HG03135 (cell line): ENCODE measurements around the gene GMPR2.

Experiments
- ATAC-seq: cut with Tn5 transposase; IDR thresholded peaks from one replicate; pipeline ENCODE4 v1.9.1; 2021; ENCODE audit warnings: mild to moderate bottlenecking, moderate library complexity; ENCODE audit not compliant: unreplicated experiment

Gene GMPR2

GRCh38 chr14:24263848-24264247, 31.1 kb downstream of the GMPR2 start:
- ATAC-seq = no peak

- ATAC-seq = no peak
These were observed 31.6 kb downstream of the GMPR2 start for GRCh38 chr14:24264298-24264697.

GRCh38 chr14:24266344-24267244, 33.9 kb downstream of the GMPR2 start:
- no peak for ATAC-seq

GRCh38 chr14:24267516-24267915, 34.8 kb downstream of the GMPR2 start:
- ATAC-seq = no peak

- ATAC-seq = no peak
These were observed 35.5 kb downstream of the GMPR2 start for GRCh38 chr14:24268225-24268624.

GRCh38 chr14:24269368-24269767, 36.6 kb downstream of the GMPR2 start:
- no peak for ATAC-seq

- ATAC-seq = no peak
These were observed 37.3 kb downstream of the GMPR2 start for GRCh38 chr14:24269910-24270536.

GRCh38 chr14:24270537-24271133, 37.9 kb downstream of the GMPR2 start:
- ATAC-seq = peak; percentile 0

GRCh38 chr14:24271134-24271833, 38.6 kb downstream of the GMPR2 start, which contains the start of gene RABGGTA:
Gene RABGGTA (minus strand): TSS chr14:24271597. CDS start chr14:24271115, 482 bp downstream.
- peak; percentile 88 for ATAC-seq

GRCh38 chr14:24271834-24272263, 39.1 kb downstream of the GMPR2 start:
- no peak for ATAC-seq

- ATAC-seq = no peak
These were observed 39.7 kb downstream of the GMPR2 start for GRCh38 chr14:24272467-24272866.

- ATAC-seq = no peak
These were observed 40.8 kb downstream of the GMPR2 start for GRCh38 chr14:24273422-24273998.

GRCh38 chr14:24274101-24274543, 41.4 kb downstream of the GMPR2 start:
- ATAC-seq = no peak

GRCh38 chr14:24277071-24277470, 44.3 kb downstream of the GMPR2 start:
- ATAC-seq = no peak

- no peak for ATAC-seq
These were observed 45.0 kb downstream of the GMPR2 start for GRCh38 chr14:24277606-24278321.

GRCh38 chr14:24278424-24278823, 45.7 kb downstream of the GMPR2 start:
- ATAC-seq = no peak

- ATAC-seq = no peak
These were observed 46.8 kb downstream of the GMPR2 start for GRCh38 chr14:24279301-24280186.

GRCh38 chr14:24280797-24281460, 48.2 kb downstream of the GMPR2 start:
- ATAC-seq = no peak
